ENCODE measurements around the gene USP32. TPM values are rescaled to one million over a fixed set of nuclear protein-coding genes. Genes with fewer than 3 reads are reported as not detected.

USP32 gene
- polyA plus RNA-seq, 1 donor: 23.8 TPM

GRCh38 chr17:60170835-60171752 is 220.8 kb downstream of the USP32 start:
- DNase-seq: no peak

GRCh38 chr17:60169921-60170817 is 221.8 kb downstream of the USP32 start:
- no peak for DNase-seq

- no peak for DNase-seq
These were observed 223.3 kb downstream of the USP32 start for GRCh38 chr17:60168654-60169053.

GRCh38 chr17:60167065-60167741 is 224.7 kb downstream of the USP32 start:
- no peak for DNase-seq

- DNase-seq: no peak
These were observed 226.0 kb downstream of the USP32 start for GRCh38 chr17:60165971-60166370.

GRCh38 chr17:60165223-60165622 is 226.7 kb downstream of the USP32 start:
- no peak for DNase-seq

GRCh38 chr17:60164697-60165096 is 227.2 kb downstream of the USP32 start:
- DNase-seq: no peak

GRCh38 chr17:60164164-60164563 is 227.8 kb downstream of the USP32 start:
- no peak for DNase-seq

- DNase-seq: no peak
These were observed 228.7 kb downstream of the USP32 start for GRCh38 chr17:60163108-60163784.

GRCh38 chr17:60161598-60162330 is 230.2 kb downstream of the USP32 start:
- DNase-seq: no peak

GRCh38 chr17:60160829-60161501 is 231.0 kb downstream of the USP32 start:
- no peak for DNase-seq

- no peak for DNase-seq
These were observed 232.5 kb downstream of the USP32 start for GRCh38 chr17:60159479-60159866.

- DNase-seq: no peak
These were observed 233.0 kb downstream of the USP32 start for GRCh38 chr17:60158751-60159478.

- no peak for DNase-seq
These were observed 234.4 kb downstream of the USP32 start for GRCh38 chr17:60157487-60158040.

- DNase-seq: no peak
These were observed 235.2 kb downstream of the USP32 start for GRCh38 chr17:60156746-60157145.

- no peak for DNase-seq
These were observed 236.1 kb downstream of the USP32 start for GRCh38 chr17:60155815-60156214.

GRCh38 chr17:60155427-60155814 is 236.5 kb downstream of the USP32 start:
- no peak for DNase-seq

GRCh38 chr17:60154616-60155426 is 237.1 kb downstream of the USP32 start:
- peak; percentile 81 for DNase-seq
